GM12892 (cell line): ENCODE measurements around the gene CCDC167.

ENCODE experiments used
- POLR2A ChIP-seq: IDR thresholded peaks from 2 replicates; pipeline ENCODE4 v1.6.1; 2011; ENCODE audit warnings: low read depth, low read length, control low read depth
- POLR2AphosphoS5 ChIP-seq: IDR thresholded peaks from 2 replicates; pipeline ENCODE4 v1.6.1; 2011; ENCODE audit warnings: low read depth, low read length, control low read depth
- TAF1 ChIP-seq: IDR thresholded peaks from 2 replicates; pipeline ENCODE4 v1.6.1; 2011; ENCODE audit warnings: low read depth, mild to moderate bottlenecking, control low read depth, low read length, borderline replicate concordance

DNA sequence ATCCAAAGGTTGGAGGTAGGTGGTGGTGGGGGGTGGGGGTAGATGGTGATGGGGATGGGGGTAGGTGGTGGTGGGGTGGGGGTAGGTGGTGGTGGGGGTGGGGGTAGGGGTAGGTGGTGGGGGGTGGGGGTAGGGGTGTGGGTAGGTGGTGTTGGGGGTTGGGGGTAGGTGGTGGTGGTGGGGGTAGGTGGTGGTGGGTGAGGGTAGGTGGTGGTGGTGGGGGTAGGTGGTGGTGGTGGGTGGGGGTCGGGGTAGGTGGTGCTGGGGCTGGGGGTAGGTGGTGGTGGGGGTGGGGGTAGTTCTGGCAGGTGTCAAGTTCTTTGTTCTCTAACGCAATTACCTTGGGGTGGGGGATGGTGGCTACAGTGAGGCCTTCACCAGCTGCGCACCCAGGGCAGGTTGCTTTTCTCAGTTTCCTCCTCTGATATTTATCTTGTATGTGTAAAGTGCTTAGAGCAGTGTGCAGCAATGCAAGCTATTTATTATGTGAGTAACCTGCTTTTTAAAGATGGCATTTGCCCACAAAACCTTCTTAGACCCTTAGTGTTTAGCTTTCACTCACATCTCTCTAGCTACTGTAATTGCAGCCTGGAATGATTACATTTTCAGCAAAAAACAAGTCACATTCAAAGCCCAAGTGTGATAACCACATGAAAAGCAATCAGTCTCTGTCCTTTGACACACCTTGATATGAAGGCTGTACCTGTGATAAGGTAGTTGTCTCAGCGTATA is 8.2 kb upstream of the CCDC167 start:
- TF ChIP-seq POLR2A, result no peak
- no peak for TF ChIP-seq TAF1
- TF ChIP-seq POLR2AphosphoS5, result no peak
